HCT116 (cell line): ENCODE results near the gene ACOT8. TPM values are rescaled to one million over a fixed set of nuclear protein-coding genes. Genes with fewer than 3 reads are reported as not detected.

Experiments
- ATAC-seq: fragments of 200-7000 bp; cut with Tn5 transposase; 2 replicates; pipeline ENCODE4 v1.9.1; 2020; ENCODE audit warnings: mild to moderate bottlenecking, moderate library complexity
- BruUV-seq: library from RNA; stranded (reverse); fragments of 400-500 nt; replicated peaks from 2 replicates; lab custom pipeline; 2021; lab: Mats Ljungman, UMichigan
- CTCF ChIA-PET: fragments of 300-600 bp; sonication (Branson Sonifier 250); formaldehyde crosslinking; loops from one replicate; lab custom pipeline; 2021; ENCODE audit warnings: antibody characterized with exemption; lab: Charles Lee
- POLR2A ChIA-PET: fragments of 300-600, 350-600 bp; sonication (Branson Sonifier 250); formaldehyde crosslinking; loops from one replicate; lab custom pipeline; 2021; ENCODE audit warnings: antibody characterized with exemption; lab: Charles Lee
- RAD21 ChIA-PET, 2 experiments: fragments of 300-600 bp; sonication (Branson Sonifier 250); formaldehyde crosslinking; loops; one replicate each; lab custom pipeline; 2023; ENCODE audit warnings: low total read pairs in 2 of 2; ENCODE audit not compliant: uncharacterized antibody in 2 of 2, unreplicated experiment in 2 of 2, low non-redundant PET in 1 of 2; lab: Charles Lee
- DNase-seq: peaks from one replicate; pipeline ENCODE4 v3.0.0-alpha.2; 2010; ENCODE audit warnings: low read depth, low spot score
- H2AFZ ChIP-seq: fragments of 200-600 bp; shearing (Covaris generic), sonication (generic); 2 replicates; pipeline ENCODE4 v1.6.1; 2017; ENCODE audit warnings: low read depth, mixed run types, mixed read lengths, antibody characterized with exemption, low read length; ENCODE audit not compliant: poor library complexity, severe bottlenecking
- H3K27ac ChIP-seq: 2 replicates; pipeline ENCODE4 v1.5.1; 2012; ENCODE audit warnings: low read depth, low read length
- H3K27me3 ChIP-seq: fragments of 200-600 bp; sonication (generic); 2 replicates; pipeline ENCODE4 v1.6.1; 2016; ENCODE audit warnings: mixed run types, low read length, mixed read lengths; ENCODE audit not compliant: insufficient read depth
- H3K36me3 ChIP-seq, 2 experiments: fragments of 200-500 bp in 1 of 2; fragments of 200-600 bp in 1 of 2; sonication (Bioruptor generic) in 1 of 2; sonication (generic) in 1 of 2; 2 replicates each; pipeline versions ENCODE4 v1.5.1 to v1.6.1; 2014 to 2016; ENCODE audit warnings: low read length in 2 of 2, inconsistent platforms in 1 of 2, mixed read lengths in 1 of 2, mixed run types in 1 of 2; ENCODE audit not compliant: insufficient read depth in 2 of 2, control insufficient read depth in 1 of 2
- H3K4me1 ChIP-seq, 2 experiments: fragments of 200-600 bp in 1 of 2; sonication (generic) in 1 of 2; 2 replicates each; pipeline versions ENCODE4 v1.5.1 to v1.6.1; 2012 to 2017; ENCODE audit warnings: low read length in 2 of 2, inconsistent platforms in 1 of 2, mild to moderate bottlenecking in 1 of 2, mixed read lengths in 1 of 2, mixed run types in 1 of 2, moderate library complexity in 1 of 2; ENCODE audit not compliant: insufficient read depth in 2 of 2, control insufficient read depth in 1 of 2
- H3K4me2 ChIP-seq: fragments of 200-600 bp; sonication (generic); 2 replicates; pipeline ENCODE4 v1.6.1; 2017; ENCODE audit warnings: mixed run types, low read length, mixed read lengths
- H3K4me3 ChIP-seq, 2 experiments: fragments of 200-600 bp in 1 of 2; sonication (generic) in 1 of 2; replicated peaks in 1 of 2; 2 replicates each; pipeline ENCODE4 v1.5.1; 2011 to 2016; ENCODE audit warnings: low read length in 2 of 2, control low read depth in 1 of 2, low read depth in 1 of 2, mild to moderate bottlenecking in 1 of 2, mixed read lengths in 1 of 2, mixed run types in 1 of 2
- H3K79me2 ChIP-seq: fragments of 200-600 bp; sonication (generic); 2 replicates; pipeline ENCODE4 v1.6.1; 2017; ENCODE audit warnings: mild to moderate bottlenecking, mixed run types, low read length, moderate library complexity, mixed read lengths; ENCODE audit not compliant: insufficient read depth
- H3K9ac ChIP-seq: fragments of 200-600 bp; sonication (generic); 2 replicates; pipeline ENCODE4 v1.6.1; 2016; ENCODE audit warnings: low read length, mixed read lengths
- H3K9me2 ChIP-seq: fragments of 200-600 bp; sonication (generic), shearing (Covaris generic); 2 replicates; pipeline ENCODE4 v1.6.1; 2017; ENCODE audit warnings: mixed run types, mild to moderate bottlenecking, moderate library complexity; ENCODE audit not compliant: insufficient read depth
- H3K9me3 ChIP-seq, 2 experiments: fragments of 200-500 bp in 1 of 2; fragments of 200-600 bp in 1 of 2; sonication (Bioruptor generic) in 1 of 2; sonication (generic) in 1 of 2; 2 replicates each; pipeline ENCODE4 v1.6.1; 2014 to 2017; ENCODE audit warnings: low read length in 2 of 2, mixed read lengths in 2 of 2, inconsistent platforms in 1 of 2, low read depth in 1 of 2, mild to moderate bottlenecking in 1 of 2, mixed run types in 1 of 2, moderate library complexity in 1 of 2; ENCODE audit not compliant: control insufficient read depth in 1 of 2, insufficient read depth in 1 of 2
- H4K20me1 ChIP-seq: fragments of 200-600 bp; sonication (generic), shearing (Covaris generic); 2 replicates; pipeline ENCODE4 v1.6.1; 2017; ENCODE audit warnings: mixed run types, mild to moderate bottlenecking, moderate library complexity; ENCODE audit not compliant: insufficient read depth
- ELF1 ChIP-seq: IDR thresholded peaks from 2 replicates; pipeline ENCODE4 v1.6.1; 2012; ENCODE audit warnings: low read depth, borderline replicate concordance
- EZH2 ChIP-seq: fragments of 200-600 bp; sonication (generic); IDR thresholded peaks from 2 replicates; pipeline ENCODE4 v1.6.1; 2017; ENCODE audit warnings: antibody characterized with exemption, mixed run types
- FOSL1 ChIP-seq: IDR thresholded peaks from 2 replicates; pipeline ENCODE4 v1.6.1; 2012; ENCODE audit warnings: low read depth
- JUND ChIP-seq: IDR thresholded peaks from 2 replicates; pipeline ENCODE4 v1.6.1; 2012
- RAD21 ChIP-seq: IDR thresholded peaks from 2 replicates; pipeline ENCODE4 v1.6.1; 2012; ENCODE audit warnings: low read depth, mild to moderate bottlenecking
- REST ChIP-seq: IDR thresholded peaks from 2 replicates; pipeline ENCODE4 v1.6.1; 2012; ENCODE audit warnings: low read depth
- SIN3A ChIP-seq: IDR thresholded peaks from 2 replicates; pipeline ENCODE4 v1.6.1; 2012; ENCODE audit warnings: low read depth
- ZBTB33 ChIP-seq: IDR thresholded peaks from 2 replicates; pipeline ENCODE4 v1.6.1; 2011; ENCODE audit warnings: mild to moderate bottlenecking, low read length, moderate library complexity; ENCODE audit not compliant: insufficient replicate concordance; ENCODE audit errors: extremely low read depth
- intact Hi-C: fragments of 100-400 bp; cut with micrococcal nuclease; formaldehyde crosslinking; loops from 2 replicates; pipeline ENCODE4 v1.10.0; 2022
- total RNA-seq: library from RNA; stranded (reverse); gene quantifications from one replicate; pipeline ENCODE4 v1.2.1, GENCODE V29; 2021; ENCODE audit not compliant: unreplicated experiment

ACOT8 gene
- total RNA-seq, 1 experiment from 2014 or later: 12.2 TPM

GRCh38 chr20:45857114-45857881, at the start of gene ACOT8, which contains the start of gene ZSWIM3 (continued):
- TF ChIP-seq ELF1 (peak; percentile 79), ZBTB33 (peak; percentile 68)

GRCh38 chr20:45905505-45906079, 48.4 kb upstream of the ACOT8 start:
- ChIA-PET POLR2A (interaction anchor here (0.9 to 2.1 kb wide), 2 partner anchors 24 to 28 kb away, joined by 4 to 6 read pairs; partner anchors contain the start of gene ZSWIM1), RAD21 (no interaction called here), CTCF (interaction anchor here (1.5 to 1.6 kb wide), 2 partner anchors 13 to 64 kb away, joined by 3 to 4 read pairs; no protein-coding TSS in a partner anchor)
- peak; percentile 36; the same call in 1 of the 2 replicates for TF ChIP-seq FOSL1
- TF ChIP-seq ELF1: no peak
- TF ChIP-seq RAD21: no peak
- TF ChIP-seq SIN3A: no peak
- no peak for TF ChIP-seq REST
- no peak for TF ChIP-seq JUND
- no peak for TF ChIP-seq EZH2
- Histone ChIP-seq H3K9me3 (no peaks in the 10 kb centered on the region), H3K27ac (no peak overlapping the region), H3K4me3 (no peak overlapping the region), H3K36me3 (no peaks in the 10 kb centered on the region), H3K27me3 (no peaks in the 10 kb centered on the region), H3K9ac (no peak overlapping the region), H3K9me2 (no peaks in the 10 kb centered on the region), H3K4me1 (peaks cover 5 to 23% of the 10 kb centered on the region in 2 experiments), H3K79me2 (no peaks in the 10 kb centered on the region), H4K20me1 (no peaks in the 10 kb centered on the region), H3K4me2 (peak overlapping the region; percentile 37), H2AFZ (no peak overlapping the region)
- ATAC-seq: peak; percentile 70
- BruUV-seq: no TSS peak
- DNase-seq: peak; percentile 48
- intact Hi-C loops: no loop called here
